Ascending aorta (tissue), 2 donors: Measurements from ENCODE around the gene CDR2L. TPM values are rescaled to one million over a fixed set of nuclear protein-coding genes. Genes with fewer than 3 reads are reported as not detected.

Experiments
- DNase-seq, 2 donors: peaks; one replicate each; pipeline ENCODE4 v3.0.0-alpha.2; 2019; ENCODE audit warnings: low spot score in 2 of 2
- H3K27ac ChIP-seq, 2 donors: fragments of 200-600 bp; sonication (generic); one replicate each; pipeline ENCODE4 v1.5.1; 2016 to 2017; ENCODE audit warnings: mild to moderate bottlenecking in 1 of 2
- H3K27me3 ChIP-seq: fragments of 200-600 bp; sonication (generic); one replicate; pipeline ENCODE4 v1.5.1; 2017
- H3K36me3 ChIP-seq, 2 donors: fragments of 200-600 bp; sonication (generic); one replicate each; pipeline ENCODE4 v1.5.1; 2016
- H3K4me1 ChIP-seq, 2 donors: fragments of 200-600 bp; sonication (generic); one replicate each; pipeline ENCODE4 v1.5.1; 2016 to 2017; ENCODE audit warnings: mild to moderate bottlenecking in 1 of 2
- H3K4me3 ChIP-seq, 2 donors: fragments of 200-600 bp; sonication (generic); one replicate each; pipeline ENCODE4 v1.5.1; 2016 to 2017; ENCODE audit warnings: mild to moderate bottlenecking in 1 of 2
- H3K9me3 ChIP-seq, 2 donors: fragments of 200-600 bp; sonication (generic); one replicate each; pipeline ENCODE4 v1.5.1; 2016
- CTCF ChIP-seq, 3 experiments: fragments of 200-600 bp in 2 of 3; fragments of 450-650 bp in 1 of 3; sonication (generic) in 2 of 3; IDR thresholded peaks; one replicate each; pipeline ENCODE4 v1.5.1; 2016 to 2019; ENCODE audit warnings: antibody characterized with exemption in 3 of 3, mild to moderate bottlenecking in 1 of 3, moderate library complexity in 1 of 3
- intact Hi-C: fragments of 100-400 bp; cut with DNase I; formaldehyde crosslinking; loops from one replicate; pipeline ENCODE4 v1.15.1; 2023
- total RNA-seq: library from RNA; depleted of rRNA; stranded (reverse); fragments of >200 nt; gene quantifications from one replicate; pipeline ENCODE4 v1.1.0, GENCODE V29; 2016

The CDR2L gene
- total RNA-seq, 1 donor from 2014 or later, result 54.7 TPM

GRCh38 chr17:75010683-75011400 lies 23.4 kb downstream of the CDR2L start:
- Histone ChIP-seq H3K27ac (peak overlapping the region in 1 of 2 donors; percentile 83), H3K36me3 (no peaks in the 10 kb centered on the region), H3K9me3 (no peaks in the 10 kb centered on the region), H3K4me3 (no peak overlapping the region), H3K4me1 (peaks cover 4 to 18% of the 10 kb centered on the region in 2 donors), H3K27me3 (no peaks in the 10 kb centered on the region)
- no peak for TF ChIP-seq CTCF (IDR thresholded peaks at IDR 0.05)
- intact Hi-C loops, result no loop called here
- no peak for DNase-seq

- intact Hi-C loops, result loop anchor here (1.0 kb wide), 2 partner anchors 21 to 23 kb away; no protein-coding TSS in a partner anchor
- Histone ChIP-seq H3K4me1 (peaks cover 4 to 18% of the 10 kb centered on the region in 2 donors), H3K27ac (peak overlapping the region; percentile 83 to 91), H3K27me3 (no peaks in the 10 kb centered on the region), H3K36me3 (peaks cover 0 to 2% of the 10 kb centered on the region in 2 donors), H3K4me3 (peak overlapping the region; percentile 68 to 88), H3K9me3 (no peaks in the 10 kb centered on the region)
- peak in 1 of 2 donors; percentile 79 for DNase-seq
- TF ChIP-seq CTCF (IDR thresholded peaks at IDR 0.05), result no peak
Observed at GRCh38 chr17:75011401-75012095, 24.1 kb downstream of the CDR2L start.

- Histone ChIP-seq H3K4me1 (peaks cover 4 to 18% of the 10 kb centered on the region in 2 donors), H3K9me3 (no peaks in the 10 kb centered on the region), H3K27ac (peak overlapping the region; percentile 83 to 91), H3K27me3 (no peaks in the 10 kb centered on the region), H3K4me3 (peak overlapping the region; percentile 68 to 88), H3K36me3 (peaks cover 0 to 7% of the 10 kb centered on the region in 2 donors)
- DNase-seq, result no peak
- TF ChIP-seq CTCF (IDR thresholded peaks at IDR 0.05), result no peak
- intact Hi-C loops, result loop anchor here (1.0 kb wide), 2 partner anchors 20 to 24 kb away; no protein-coding TSS in a partner anchor
Observed at GRCh38 chr17:75012096-75012345, 24.6 kb downstream of the CDR2L start.

- H3K27ac ChIP-seq, result peak within 1 kb of the TSS; percentile 83 to 91
- H3K36me3 ChIP-seq, result peaks cover 3 to 10% of the 10 kb centered on the region in 2 donors
- H3K27me3 ChIP-seq, result no peaks in the 10 kb centered on the region
- TF ChIP-seq CTCF (IDR thresholded peaks at IDR 0.05), result peak; percentile 59 to 66 (median 63)
- peaks cover 4 to 18% of the 10 kb centered on the region in 2 donors for H3K4me1 ChIP-seq
- H3K4me3 ChIP-seq, result peak within 1 kb of the TSS; percentile 68 to 88
- intact Hi-C loops, result loop anchor here (1.0 kb wide), 3 partner anchors 20 to 51 kb away; no protein-coding TSS in a partner anchor
- no peaks in the 10 kb centered on the region for H3K9me3 ChIP-seq
- peak in 1 of 2 donors; percentile 89 for DNase-seq
Observed at GRCh38 chr17:75012346-75013091, 25.1 kb downstream of the CDR2L start, which contains the start of gene MRPL58. MRPL58 (plus strand) TSS chr17:75012670; CDS start chr17:75012687, 17 bp downstream.

- no peak for TF ChIP-seq CTCF (IDR thresholded peaks at IDR 0.05)
- DNase-seq, result no peak
- peak overlapping the region; percentile 68 to 88 for H3K4me3 ChIP-seq
- H3K36me3 ChIP-seq, result peaks cover 3 to 13% of the 10 kb centered on the region in 2 donors
- no peaks in the 10 kb centered on the region for H3K27me3 ChIP-seq
- intact Hi-C loops, result loop anchor here (1.0 kb wide), 1 partner anchor 52 kb away; no protein-coding TSS in a partner anchor
- peaks cover 4 to 18% of the 10 kb centered on the region in 2 donors for H3K4me1 ChIP-seq
- H3K9me3 ChIP-seq, result no peaks in the 10 kb centered on the region
- peak overlapping the region; percentile 83 to 91 for H3K27ac ChIP-seq
Observed at GRCh38 chr17:75013092-75013559, 25.7 kb downstream of the CDR2L start.
